Ovary (tissue), 9 donors: Measurements from ENCODE around the gene NDUFA3. TPM values are rescaled to one million over a fixed set of nuclear protein-coding genes. Genes with fewer than 3 reads are reported as not detected.
A peak's percentile ranks its signal among the peaks of the same experiment; 100 is the strongest.

Experiments
- DNase-seq, 5 donors: peaks; one replicate each; pipeline ENCODE4 v3.0.0-alpha.2; 2019 to 2020
- H3K27ac ChIP-seq, 2 donors: fragments of 200-600 bp; one replicate each; pipeline versions ENCODE4 v1.5.1 to v1.8.0; 2019 to 2022
- H3K27me3 ChIP-seq: fragments of 200-600 bp; one replicate; pipeline ENCODE4 v1.8.0; 2022
- H3K36me3 ChIP-seq: fragments of 200-600 bp; sonication (generic); one replicate; pipeline ENCODE4 v1.5.1; 2019
- H3K4me1 ChIP-seq: one replicate; pipeline ENCODE4 v1.8.1; 2013; ENCODE audit warnings: mild to moderate bottlenecking, moderate library complexity; ENCODE audit not compliant: insufficient read depth
- H3K4me3 ChIP-seq: fragments of 200-600 bp; sonication (generic); one replicate; pipeline ENCODE4 v1.5.1; 2017
- H3K9me3 ChIP-seq, 2 donors: fragments of 200-600 bp in 1 of 2; sonication (generic) in 1 of 2; one replicate each; pipeline versions ENCODE4 v1.5.1 to v1.8.1; 2013 to 2019; ENCODE audit warnings: mild to moderate bottlenecking in 1 of 2, moderate library complexity in 1 of 2
- CTCF ChIP-seq, 3 donors: fragments of 450-650 bp in 2 of 3; fragments of 200-600 bp in 1 of 3; IDR thresholded peaks; one replicate each; pipeline versions ENCODE4 v1.5.1 to v1.8.0; 2016 to 2022; ENCODE audit warnings: antibody characterized with exemption in 3 of 3, mild to moderate bottlenecking in 1 of 3
- EP300 ChIP-seq: sonication (generic); formaldehyde crosslinking; IDR thresholded peaks from one replicate; pipeline ENCODE4 v1.6.1; 2017; ENCODE audit warnings: antibody characterized with exemption
- POLR2A ChIP-seq: fragments of 450-650 bp; IDR thresholded peaks from one replicate; pipeline ENCODE4 v1.6.1; 2017; ENCODE audit warnings: antibody characterized with exemption, mild to moderate bottlenecking, moderate library complexity
- WGBS, 3 donors: extraction: QIAGEN DNeasy Blood & Tissue Kit in 1 of 3; methylation state at CpG; one replicate each; pipeline versions ENCODE4 v1.1.5 to v1.1.7; 2013 to 2017; 5-methylcytosine and 5-hydroxymethylcytosine counted together
- intact Hi-C, 4 donors: fragments of 100-400 bp; cut with DNase I; formaldehyde crosslinking; loops; one replicate each; pipeline versions ENCODE4 v1.11.0 to v1.15.1; 2022 to 2023
- polyA plus RNA-seq, 2 donors: library from polyadenylated mRNA; stranded (reverse); fragments of 200-250 nt in 1 of 2; fragments of 350-450 nt in 1 of 2; fragmentation: Illumina TruSeq in 1 of 2; extraction: RNeasy Lipid Tissue Mini Kit (QIAGEN cat#74804) in 1 of 2; gene quantifications; one replicate each; pipeline ENCODE4 v1.2.3, GENCODE V29; 2013 to 2014
- total RNA-seq, 7 donors: library from RNA; depleted of rRNA in 2 of 7; stranded (reverse); fragments of >200 nt in 2 of 7; fragmentation: NEBNext Ultra II Directional in 3 of 7; extraction: Animal tissue kit (Norgen Biotek cat#: 25700) in 3 of 7; gene quantifications; one replicate each; pipeline versions ENCODE4 v1.1.0 to v1.2.4, GENCODE V29; 2016 to 2023
- donor health status: DM: no; HTN: no; CAD: no; lungs with moderate emphysema.
- donor health status: DM: no; HTN: no; CAD: no.
- donor health status: Bipolar disorder and iron deficiency.
- donor health status: DM: yes; HTN: yes; CAD: no.
- donor health status: DM: no; HTN: no; CAD: no.
- donor health status: DM: yes; HTN: yes; CAD: no.

The NDUFA3 gene
- total and polyA plus RNA-seq, 9 donors: 6.2 to 110 (median 82.1) TPM

- H3K36me3 ChIP-seq: no peaks in the 10 kb centered on the region
- H3K27ac ChIP-seq: no peak overlapping the region
- H3K9me3 ChIP-seq: no peaks in the 10 kb centered on the region
- TF ChIP-seq CTCF (IDR thresholded peaks at IDR 0.05) (no peak), EP300 (no peak), POLR2A (no peak)
- peaks cover 3% of the 10 kb centered on the region for H3K4me1 ChIP-seq
- WGBS, 3 donors: 89 to 94% (median 91%) methylated on average over 10 of the region's 10 CpGs
- intact Hi-C loops: no loop called here
- H3K4me3 ChIP-seq: no peak overlapping the region
- peak in 1 of 5 donors; percentile 11 for DNase-seq
- no peaks in the 10 kb centered on the region for H3K27me3 ChIP-seq
Observed at GRCh38 chr19:54105796-54106195, 3.1 kb downstream of the NDUFA3 start.

GRCh38 chr19:54106716-54107115 lies 4.1 kb downstream of the NDUFA3 start:
- Histone ChIP-seq H3K4me3 (no peak overlapping the region), H3K9me3 (no peaks in the 10 kb centered on the region), H3K36me3 (no peaks in the 10 kb centered on the region), H3K27me3 (no peaks in the 10 kb centered on the region), H3K27ac (no peak overlapping the region), H3K4me1 (peaks cover 3% of the 10 kb centered on the region)
- intact Hi-C loops: no loop called here
- no peak for TF ChIP-seq CTCF (IDR thresholded peaks at IDR 0.05)
- TF ChIP-seq EP300: no peak
- no peak for TF ChIP-seq POLR2A
- 68 to 78% (median 70%) methylated on average over 15 of the region's 15 CpGs for WGBS, 3 donors
- DNase-seq: peak in 1 of 5 donors; percentile 16

- peaks cover 3% of the 10 kb centered on the region for H3K4me1 ChIP-seq
- H3K9me3 ChIP-seq: no peaks in the 10 kb centered on the region
- no peak overlapping the region for H3K27ac ChIP-seq
- TF ChIP-seq CTCF (IDR thresholded peaks at IDR 0.05) (no peak), POLR2A (no peak), EP300 (no peak)
- H3K36me3 ChIP-seq: no peaks in the 10 kb centered on the region
- intact Hi-C loops: no loop called here
- no peak for DNase-seq
- H3K27me3 ChIP-seq: no peaks in the 10 kb centered on the region
- no peak overlapping the region for H3K4me3 ChIP-seq
- WGBS, 3 donors: 66 to 77% (median 72%) methylated on average over 21 of the region's 21 CpGs
Observed at GRCh38 chr19:54107876-54108490, 5.3 kb downstream of the NDUFA3 start.

- Histone ChIP-seq H3K27me3 (no peaks in the 10 kb centered on the region), H3K36me3 (no peaks in the 10 kb centered on the region), H3K9me3 (no peaks in the 10 kb centered on the region), H3K4me1 (peaks cover 2% of the 10 kb centered on the region), H3K27ac (no peak overlapping the region), H3K4me3 (no peak overlapping the region)
- no peak for DNase-seq
- intact Hi-C loops: no loop called here
- WGBS, 3 donors: 69 to 81% (median 70%) methylated on average over 7 of the region's 7 CpGs
- no peak for TF ChIP-seq CTCF (IDR thresholded peaks at IDR 0.05)
- TF ChIP-seq EP300: no peak
- no peak for TF ChIP-seq POLR2A
Observed at GRCh38 chr19:54108496-54108895, 5.8 kb downstream of the NDUFA3 start.
